Progenitor cell of endocrine pancreas (in vitro differentiated cells): ENCODE data around the gene RNF128. TPM values are rescaled to one million over a fixed set of nuclear protein-coding genes. Genes with fewer than 3 reads are reported as not detected.
"Not testable (repeated sequence)": the region's sequence is repeated elsewhere in the genome, so short reads cannot be mapped to it uniquely, and the experiment has no call there.

Experiments used
- DNase-seq: peaks from one replicate; pipeline ENCODE4 v3.0.0; 2021; ENCODE audit warnings: low spot score; ENCODE audit not compliant: unreplicated experiment
- H3K27ac Mint-ChIP-seq: 2 replicates; pipeline ENCODE4 v1.8.0; 2021; ENCODE audit warnings: mild to moderate bottlenecking, moderate library complexity, mixed read lengths
- H3K27me3 Mint-ChIP-seq: 2 replicates; pipeline ENCODE4 v1.8.0; 2021; ENCODE audit warnings: mixed read lengths
- H3K36me3 Mint-ChIP-seq: 2 replicates; pipeline ENCODE4 v1.8.0; 2022; ENCODE audit warnings: mixed read lengths; ENCODE audit not compliant: insufficient read depth
- H3K4me1 Mint-ChIP-seq: 2 replicates; pipeline ENCODE4 v1.8.0; 2021; ENCODE audit warnings: low read depth, mixed read lengths
- H3K4me3 Mint-ChIP-seq: 2 replicates; pipeline ENCODE4 v1.8.0; 2021; ENCODE audit warnings: low read depth, mild to moderate bottlenecking, moderate library complexity, mixed read lengths
- H3K9me3 Mint-ChIP-seq: 2 replicates; pipeline ENCODE4 v1.8.0; 2021; ENCODE audit warnings: low read depth, mixed read lengths
- total RNA-seq: library from RNA; stranded (reverse); gene quantifications from 2 replicates; pipeline ENCODE4 v1.2.1, GENCODE V29; 2021
- TF ChIP-seq, protein P1 (sequence below): fragments of 200-600 bp; sonication (generic); IDR thresholded peaks from one replicate; pipeline ENCODE4 v1.5.0; 2021; ENCODE audit warnings: antibody characterized with exemption, mild to moderate bottlenecking; ENCODE audit not compliant: unreplicated experiment

Gene RNF128
- total RNA-seq, 1 donor from 2014 or later = 14.8 TPM

DNA sequence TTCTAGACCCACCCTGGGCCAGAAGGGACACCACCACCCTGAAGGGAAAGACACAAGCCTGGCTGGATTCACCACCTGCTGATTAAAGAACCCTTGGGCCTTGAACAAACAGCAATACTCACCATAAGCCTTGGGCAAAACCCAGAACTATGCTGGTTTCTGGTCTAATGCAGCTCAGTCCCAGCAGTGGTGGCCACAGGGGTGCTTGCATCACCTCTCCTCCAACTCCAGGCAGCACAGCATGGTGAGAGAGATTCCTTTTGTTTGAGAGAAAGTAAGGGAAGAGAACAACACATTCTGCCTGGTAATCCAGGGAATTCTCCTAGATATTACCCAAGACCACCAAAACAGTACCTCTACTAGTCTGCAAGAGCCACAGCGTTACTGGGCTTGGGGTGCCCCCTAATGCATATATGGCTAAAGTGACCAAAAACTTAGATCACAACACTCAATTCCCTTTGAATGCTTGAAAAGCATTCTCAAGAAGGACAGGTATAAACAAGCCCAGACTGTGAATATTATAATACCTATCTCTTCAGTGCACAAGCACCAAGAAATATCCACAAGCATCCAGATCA is 25.7 kb downstream of the RNF128 start:
- Mint-ChIP-seq H3K4me1 (no peaks in the 10 kb centered on the region), H3K27me3 (no peaks in the 10 kb centered on the region), H3K27ac (no peak overlapping the region), H3K9me3 (peaks cover 39% of the 10 kb centered on the region), H3K4me3 (no peak overlapping the region), H3K36me3 (peaks cover 22% of the 10 kb centered on the region)
- TF ChIP-seq, protein P1, sequence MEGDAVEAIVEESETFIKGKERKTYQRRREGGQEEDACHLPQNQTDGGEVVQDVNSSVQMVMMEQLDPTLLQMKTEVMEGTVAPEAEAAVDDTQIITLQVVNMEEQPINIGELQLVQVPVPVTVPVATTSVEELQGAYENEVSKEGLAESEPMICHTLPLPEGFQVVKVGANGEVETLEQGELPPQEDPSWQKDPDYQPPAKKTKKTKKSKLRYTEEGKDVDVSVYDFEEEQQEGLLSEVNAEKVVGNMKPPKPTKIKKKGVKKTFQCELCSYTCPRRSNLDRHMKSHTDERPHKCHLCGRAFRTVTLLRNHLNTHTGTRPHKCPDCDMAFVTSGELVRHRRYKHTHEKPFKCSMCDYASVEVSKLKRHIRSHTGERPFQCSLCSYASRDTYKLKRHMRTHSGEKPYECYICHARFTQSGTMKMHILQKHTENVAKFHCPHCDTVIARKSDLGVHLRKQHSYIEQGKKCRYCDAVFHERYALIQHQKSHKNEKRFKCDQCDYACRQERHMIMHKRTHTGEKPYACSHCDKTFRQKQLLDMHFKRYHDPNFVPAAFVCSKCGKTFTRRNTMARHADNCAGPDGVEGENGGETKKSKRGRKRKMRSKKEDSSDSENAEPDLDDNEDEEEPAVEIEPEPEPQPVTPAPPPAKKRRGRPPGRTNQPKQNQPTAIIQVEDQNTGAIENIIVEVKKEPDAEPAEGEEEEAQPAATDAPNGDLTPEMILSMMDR = peak; percentile 19
- no peak for DNase-seq

DNA sequence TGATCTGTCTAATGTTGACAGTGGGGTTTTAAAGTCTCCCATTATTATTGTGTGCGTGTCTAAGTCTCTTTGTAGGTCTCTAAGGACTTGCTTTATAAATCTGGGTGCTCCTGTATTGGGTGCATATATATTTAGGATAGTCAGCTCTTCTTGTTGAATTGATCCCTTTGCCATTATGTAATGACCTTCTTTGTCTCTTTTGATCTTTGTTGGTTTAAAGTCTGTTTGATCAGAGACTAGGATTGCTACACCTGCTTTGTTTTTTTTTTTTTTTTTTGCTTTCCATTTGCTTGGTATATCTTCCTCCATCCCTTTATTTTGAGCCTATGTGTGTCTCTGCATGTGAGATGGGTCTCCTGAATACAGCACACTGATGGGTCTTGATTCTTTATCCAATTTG is 42.8 kb downstream of the RNF128 start:
- Mint-ChIP-seq H3K9me3 (peaks cover 44% of the 10 kb centered on the region), H3K36me3 (peaks cover 21% of the 10 kb centered on the region)
- not testable (repeated sequence) for H3K27me3 Mint-ChIP-seq, H3K4me3 Mint-ChIP-seq, DNase-seq, H3K4me1 Mint-ChIP-seq, H3K27ac Mint-ChIP-seq

DNA sequence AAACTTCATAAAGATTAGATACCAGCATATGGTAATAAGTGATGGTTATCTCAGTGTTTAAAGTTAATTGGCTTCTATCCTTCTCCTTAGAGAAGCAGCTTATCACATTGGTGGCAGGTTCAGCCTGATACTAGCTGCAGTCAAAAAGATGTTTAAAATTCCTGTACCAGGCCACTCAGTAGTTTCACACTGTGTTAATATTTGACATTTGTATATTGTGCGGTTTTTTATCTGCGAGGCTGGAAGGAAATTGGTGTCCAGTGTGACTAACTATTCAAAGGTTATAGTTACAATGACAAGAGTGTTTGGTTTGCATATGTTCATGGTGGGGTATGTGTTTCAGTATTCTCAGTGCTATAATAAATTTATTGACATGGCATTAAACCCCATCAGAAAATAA is 48.5 kb downstream of the RNF128 start:
- H3K4me3 Mint-ChIP-seq = no peak overlapping the region
- H3K9me3 Mint-ChIP-seq = peaks cover 31% of the 10 kb centered on the region
- H3K4me1 Mint-ChIP-seq = no peaks in the 10 kb centered on the region
- no peak for DNase-seq
- no peak overlapping the region for H3K27ac Mint-ChIP-seq
- H3K27me3 Mint-ChIP-seq = no peaks in the 10 kb centered on the region
- TF ChIP-seq, protein P1 = no peak
- peaks cover 15% of the 10 kb centered on the region for H3K36me3 Mint-ChIP-seq

- Mint-ChIP-seq H3K9me3 (peaks cover 10% of the 10 kb centered on the region), H3K4me3 (no peak overlapping the region), H3K27me3 (no peaks in the 10 kb centered on the region), H3K4me1 (peaks cover 2% of the 10 kb centered on the region), H3K27ac (no peak overlapping the region), H3K36me3 (peaks cover 1% of the 10 kb centered on the region)
- TF ChIP-seq, protein P1 = no peak
- no peak for DNase-seq
Observed at GRCh38 chrX:106780264-106780663, 53.8 kb downstream of the RNF128 start.

DNA sequence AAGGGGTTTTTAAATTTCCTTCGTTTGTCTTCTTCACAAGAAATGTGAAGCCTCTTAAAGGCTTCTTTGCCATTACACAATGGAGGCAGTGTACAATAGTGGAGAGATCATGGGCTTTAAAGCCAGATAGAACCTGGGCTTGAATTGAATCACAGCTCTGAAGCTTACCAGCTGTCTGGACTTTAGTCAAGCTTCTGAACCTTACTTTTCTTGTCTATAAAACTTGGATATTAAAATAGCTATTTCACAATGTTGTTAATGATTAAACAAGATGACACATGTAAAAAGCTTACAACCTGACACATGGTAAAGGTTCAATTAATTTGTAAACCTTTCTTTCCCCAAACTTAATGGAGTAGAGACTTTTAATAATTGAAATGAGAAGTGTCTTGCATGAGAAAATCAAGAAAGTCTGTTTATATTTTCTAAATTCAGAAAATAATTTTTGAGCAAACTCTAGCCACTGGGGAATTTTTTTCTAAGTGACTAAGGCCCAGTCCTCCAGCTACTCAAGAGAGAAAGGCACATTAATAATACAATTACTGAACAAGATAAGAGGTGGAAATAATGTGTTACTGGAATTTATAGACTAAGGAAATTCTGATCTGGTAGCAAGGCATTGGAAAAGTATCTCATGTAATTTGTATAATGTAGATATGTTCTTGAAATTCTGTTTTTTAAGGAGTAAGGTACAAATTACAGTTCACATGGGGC is 54.3 kb downstream of the RNF128 start:
- Mint-ChIP-seq H3K27me3 (no peaks in the 10 kb centered on the region), H3K4me1 (peaks cover 2% of the 10 kb centered on the region), H3K9me3 (peaks cover 12% of the 10 kb centered on the region), H3K36me3 (peaks cover 1% of the 10 kb centered on the region), H3K27ac (no peak overlapping the region), H3K4me3 (no peak overlapping the region)
- TF ChIP-seq, protein P1 = no peak
- DNase-seq = no peak

DNA sequence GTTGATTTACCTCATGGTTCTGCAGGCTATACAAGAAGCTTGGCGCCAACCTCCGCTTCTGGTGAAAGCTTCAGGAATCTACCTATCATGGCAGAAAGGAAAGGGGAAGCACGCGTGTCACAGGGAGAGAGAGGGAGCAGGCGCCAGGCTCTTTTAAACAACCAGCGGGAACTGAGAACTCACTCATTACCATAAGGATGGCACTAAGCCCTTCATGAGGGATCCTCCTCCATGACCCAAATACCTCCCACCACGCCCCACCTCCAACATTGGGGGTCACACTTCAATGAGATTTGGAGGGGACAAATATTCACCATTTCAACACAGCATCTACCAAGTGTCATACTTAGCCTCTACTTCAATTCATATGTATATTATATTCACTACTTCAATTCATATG is 57.2 kb downstream of the RNF128 start:
- Mint-ChIP-seq H3K36me3 (peaks cover 1% of the 10 kb centered on the region), H3K4me3 (no peak overlapping the region), H3K27me3 (no peaks in the 10 kb centered on the region), H3K9me3 (peaks cover 12% of the 10 kb centered on the region), H3K27ac (no peak overlapping the region), H3K4me1 (peaks cover 2% of the 10 kb centered on the region)
- no peak for DNase-seq
- TF ChIP-seq, protein P1 = no peak
